IMR-90 (cell line): ENCODE data around the gene NOXRED1. TPM values are rescaled to one million over a fixed set of nuclear protein-coding genes. Genes with fewer than 3 reads are reported as not detected.

Source experiments
- ATAC-seq: fragments of 200-7000 bp; cut with Tn5 transposase; 2 replicates; pipeline ENCODE4 v1.9.1; 2020; ENCODE audit warnings: low read depth, mild to moderate bottlenecking, moderate library complexity
- BruUV-seq: library from RNA; stranded (reverse); fragments of 400-500 nt; replicated peaks from 2 replicates; lab custom pipeline; 2021; lab: Mats Ljungman, UMichigan
- CTCF ChIA-PET: fragments of 300-600 bp; formaldehyde crosslinking; extraction: SDS; loops from one replicate; lab custom pipeline; 2021; ENCODE audit warnings: antibody characterized with exemption; lab: Yijun Ruan, JAX
- POLR2A ChIA-PET: fragments of 300-600 bp; sonication (Branson Sonifier 250); formaldehyde crosslinking; loops from one replicate; lab custom pipeline; 2022; ENCODE audit warnings: antibody characterized with exemption; ENCODE audit not compliant: unreplicated experiment; lab: Charles Lee
- DNase-seq: peaks from one replicate; pipeline ENCODE4 v3.0.0; 2013
- H2AFZ ChIP-seq: replicated peaks from 2 replicates; pipeline ENCODE3; 2013; ENCODE audit warnings: low read length, mild to moderate bottlenecking; ENCODE audit not compliant: poor library complexity
- H2AK5ac ChIP-seq: 2 replicates; pipeline ENCODE4 v1.6.1; 2013; ENCODE audit warnings: low read depth, low read length, inconsistent platforms
- H2AK9ac ChIP-seq: replicated peaks from 2 replicates; pipeline ENCODE3; 2013; ENCODE audit warnings: mild to moderate bottlenecking, low read depth, low read length, moderate library complexity; ENCODE audit not compliant: poor library complexity
- H2BK120ac ChIP-seq: 2 replicates; pipeline ENCODE4 v1.6.1; 2013; ENCODE audit warnings: low read depth, low read length, inconsistent platforms
- H2BK15ac ChIP-seq: 3 replicates; pipeline ENCODE4 v1.6.1; 2013; ENCODE audit warnings: low read depth, low read length, inconsistent platforms
- H2BK20ac ChIP-seq: 2 replicates; pipeline ENCODE4 v1.6.1; 2013; ENCODE audit warnings: low read depth, mild to moderate bottlenecking, inconsistent platforms, low read length, moderate library complexity
- H2BK5ac ChIP-seq: 2 replicates; pipeline ENCODE4 v1.6.1; 2013; ENCODE audit warnings: mild to moderate bottlenecking, low read depth, low read length, inconsistent platforms; ENCODE audit not compliant: poor library complexity, severe bottlenecking
- H3K14ac ChIP-seq: replicated peaks from 2 replicates; pipeline ENCODE4 v1.6.1; 2013; ENCODE audit warnings: low read depth, low read length, inconsistent platforms
- H3K18ac ChIP-seq: 2 replicates; pipeline ENCODE4 v1.6.1; 2013; ENCODE audit warnings: low read depth, low read length, control low read depth
- H3K23ac ChIP-seq: 2 replicates; pipeline ENCODE4 v1.6.1; 2013; ENCODE audit warnings: low read depth, low read length, inconsistent platforms
- H3K27ac ChIP-seq: 2 replicates; pipeline ENCODE4 v1.5.1; 2013; ENCODE audit warnings: mild to moderate bottlenecking, control low read depth, low read length; ENCODE audit not compliant: insufficient read depth
- H3K27me3 ChIP-seq: 2 replicates; pipeline ENCODE4 v1.6.1; 2013; ENCODE audit warnings: low read length; ENCODE audit not compliant: control insufficient read depth, insufficient read depth
- H3K36me3 ChIP-seq: 2 replicates; pipeline ENCODE4 v1.6.1; 2013; ENCODE audit warnings: low read length, mixed read lengths; ENCODE audit not compliant: control insufficient read depth, insufficient read depth
- H3K4ac ChIP-seq: 2 replicates; pipeline ENCODE4 v1.6.1; 2013; ENCODE audit warnings: low read depth, low read length, inconsistent platforms
- H3K4me1 ChIP-seq: 2 replicates; pipeline ENCODE4 v1.6.1; 2013; ENCODE audit warnings: low read length, mixed read lengths; ENCODE audit not compliant: control insufficient read depth, insufficient read depth
- H3K4me2 ChIP-seq: 2 replicates; pipeline ENCODE4 v1.6.1; 2013; ENCODE audit warnings: low read depth, mild to moderate bottlenecking, control low read depth, low read length, moderate library complexity
- H3K4me3 ChIP-seq: 2 replicates; pipeline ENCODE4 v1.5.1; 2013; ENCODE audit warnings: low read depth, mild to moderate bottlenecking, control low read depth, low read length, moderate library complexity; ENCODE audit not compliant: insufficient read depth
- H3K56ac ChIP-seq: 2 replicates; pipeline ENCODE4 v1.6.1; 2013; ENCODE audit warnings: low read length, inconsistent platforms; ENCODE audit not compliant: insufficient read depth; ENCODE audit errors: extremely low read depth
- H3K79me1 ChIP-seq, 2 experiments: 2 replicates each; pipeline ENCODE4 v1.6.1; 2013; ENCODE audit warnings: low read length in 2 of 2, inconsistent platforms in 1 of 2, low read depth in 1 of 2
- H3K9ac ChIP-seq: 2 replicates; pipeline ENCODE4 v1.6.1; 2013; ENCODE audit warnings: low read depth, low read length, control low read depth
- H3K9me1 ChIP-seq: 2 replicates; pipeline ENCODE4 v1.6.1; 2013; ENCODE audit warnings: low read length, inconsistent platforms; ENCODE audit not compliant: insufficient read depth
- H3K9me3 ChIP-seq: 2 replicates; pipeline ENCODE4 v1.6.1; 2013; ENCODE audit warnings: low read length; ENCODE audit not compliant: control insufficient read depth, insufficient read depth
- H4K20me1 ChIP-seq: 2 replicates; pipeline ENCODE4 v1.6.1; 2013; ENCODE audit warnings: low read length, inconsistent platforms; ENCODE audit not compliant: insufficient read depth
- H4K5ac ChIP-seq: 2 replicates; pipeline ENCODE4 v1.6.1; 2013; ENCODE audit warnings: mild to moderate bottlenecking, low read depth, low read length, control low read depth
- H4K8ac ChIP-seq, 2 experiments: 2 replicates each; pipeline ENCODE4 v1.6.1; 2013; ENCODE audit warnings: low read depth in 2 of 2, low read length in 2 of 2, control low read depth in 1 of 2, inconsistent platforms in 1 of 2
- H4K91ac ChIP-seq: 2 replicates; pipeline ENCODE4 v1.6.1; 2013; ENCODE audit warnings: low read depth, low read length, inconsistent platforms; ENCODE audit not compliant: insufficient read depth
- CEBPB ChIP-seq: IDR thresholded peaks from 2 replicates; pipeline ENCODE4 v1.6.1; 2012; ENCODE audit warnings: low read depth, low read length, improper control_type of control experiment
- CHD1 ChIP-seq: IDR thresholded peaks from 2 replicates; pipeline ENCODE4 v1.6.1; 2012; ENCODE audit warnings: low read depth, low read length, improper control_type of control experiment
- FOS ChIP-seq: fragments of 150-350 bp; IDR thresholded peaks from 2 replicates; pipeline ENCODE4 v1.6.1; 2016; ENCODE audit warnings: low read depth, low read length
- MAFK ChIP-seq: IDR thresholded peaks from 2 replicates; pipeline ENCODE4 v1.6.1; 2012; ENCODE audit warnings: low read depth, low read length, improper control_type of control experiment
- MAZ ChIP-seq: IDR thresholded peaks from 2 replicates; pipeline ENCODE4 v1.6.1; 2012; ENCODE audit warnings: low read depth, mild to moderate bottlenecking, low read length, improper control_type of control experiment, moderate library complexity, borderline replicate concordance
- NFE2L2 ChIP-seq: fragments of 150-350 bp; IDR thresholded peaks from 2 replicates; pipeline ENCODE4 v1.6.1; 2016; ENCODE audit warnings: low read depth, mild to moderate bottlenecking, low read length
- POLR2A ChIP-seq: IDR thresholded peaks from 2 replicates; pipeline ENCODE4 v1.6.1; 2012; ENCODE audit warnings: mild to moderate bottlenecking, low read depth, low read length
- RAD21 ChIP-seq: IDR thresholded peaks from 2 replicates; pipeline ENCODE4 v1.6.1; 2012; ENCODE audit warnings: low read length, improper control_type of control experiment
- RCOR1 ChIP-seq: IDR thresholded peaks from 2 replicates; pipeline ENCODE4 v1.6.1; 2012; ENCODE audit warnings: mild to moderate bottlenecking, low read length, improper control_type of control experiment; ENCODE audit not compliant: insufficient replicate concordance
- RFX5 ChIP-seq: IDR thresholded peaks from 2 replicates; pipeline ENCODE4 v1.8.0; 2012; ENCODE audit warnings: low read depth, mild to moderate bottlenecking, low read length, moderate library complexity
- SMC3 ChIP-seq: fragments of 150-350 bp; IDR thresholded peaks from 2 replicates; pipeline ENCODE4 v1.6.1; 2016; ENCODE audit warnings: low read depth, mild to moderate bottlenecking, antibody characterized with exemption, low read length, moderate library complexity
- WGBS, 2 experiments: methylation state at CpG; one replicate each; pipeline versions ENCODE4 v1.1.5 to v1.1.7; 2013; ENCODE audit warnings: missing lambda C conversion rate in 2 of 2; ENCODE audit not compliant: insufficient read length in 1 of 2; ENCODE audit errors: extremely low coverage in 2 of 2; 5-methylcytosine and 5-hydroxymethylcytosine counted together
- dilution Hi-C: fragments of 300-500 bp; cut with HindIII; formaldehyde crosslinking; loops from one replicate; pipeline ENCODE4 v1.14.3; 2018; ENCODE audit warnings: low sequenced_read_pairs; ENCODE audit not compliant: unreplicated experiment
- in situ Hi-C: fragments of 300-500 bp; cut with MboI; formaldehyde crosslinking; loops from 3 replicates; pipeline ENCODE4 v1.14.3; 2019; ENCODE audit warnings: low sequenced_read_pairs, inconsistent platforms, mixed read lengths
- intact Hi-C: fragments of 100-400 bp; cut with micrococcal nuclease; formaldehyde crosslinking; loops from 2 replicates; pipeline ENCODE4 v1.10.0; 2022
- polyA plus RNA-seq, 3 experiments: library from polyadenylated mRNA; depleted of rRNA; stranded (reverse); fragments of >200 nt; gene quantifications; 2 replicates each; pipeline ENCODE4 v1.2.3, GENCODE V29; 2012; ENCODE audit warnings: low replicate concordance in 1 of 3
- total RNA-seq: library from RNA; depleted of rRNA; stranded (reverse); fragments of >200 nt; gene quantifications from 2 replicates; pipeline ENCODE4 v1.2.3, GENCODE V29; 2012
- TF ChIP-seq, protein P1 (sequence below): fragments of 150-350 bp; IDR thresholded peaks from 2 replicates; pipeline ENCODE4 v1.6.1; 2017; ENCODE audit warnings: mild to moderate bottlenecking, antibody characterized with exemption, low read length, low read depth
- TF ChIP-seq, protein P2 (sequence below): conservative IDR thresholded peaks from 2 replicates; pipeline ENCODE4 v1.5.1; 2012; ENCODE audit warnings: mild to moderate bottlenecking, low read depth, low read length, improper control_type of control experiment
- TF ChIP-seq, protein P3 (sequence below): fragments of 150-350 bp; IDR thresholded peaks from 2 replicates; pipeline ENCODE4 v1.6.1; 2016; ENCODE audit warnings: low read depth, mild to moderate bottlenecking, low read length, moderate library complexity, borderline replicate concordance

The NOXRED1 gene
- total and polyA plus RNA-seq, 2 of the 4 experiments (the other 2 are of a cell fraction): under 0.01 to 0.14 TPM

DNA sequence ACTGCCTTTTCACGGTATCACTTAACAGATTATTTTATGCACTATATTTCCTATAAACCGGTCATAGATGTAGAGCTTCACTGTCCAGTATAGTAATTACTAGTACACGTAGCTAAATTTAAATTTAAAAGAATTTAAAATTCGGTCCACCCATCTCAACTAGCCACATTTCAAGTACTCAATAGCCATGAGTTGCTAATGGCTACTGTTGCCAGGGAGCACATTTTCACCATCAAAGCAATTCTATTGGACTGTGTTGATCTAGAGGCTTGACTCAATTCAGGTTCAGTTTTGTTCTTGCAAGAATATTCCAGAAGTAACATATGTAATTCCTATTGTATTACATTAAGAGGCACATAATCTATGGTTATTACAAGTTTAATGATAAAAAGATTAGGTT, 66.4 kb downstream of the NOXRED1 start:
- no peak overlapping the region for H2BK5ac ChIP-seq
- ATAC-seq: no peak
- DNase-seq: no peak
- dilution Hi-C loops: no loop called here
- no peak overlapping the region for H3K23ac ChIP-seq
- no peak overlapping the region for H3K4me3 ChIP-seq
- no CpG with 5 or more reads among the region's 4 CpGs for WGBS, 2 experiments
- H3K79me1 ChIP-seq: no peaks in the 10 kb centered on the region; a peak in 1 of 4 replicates
- H2BK15ac ChIP-seq: no peak overlapping the region
- no peak overlapping the region for H3K56ac ChIP-seq
- no peak overlapping the region for H2AFZ ChIP-seq
- no peaks in the 10 kb centered on the region for H4K20me1 ChIP-seq
- H4K5ac ChIP-seq: no peak overlapping the region
- intact Hi-C loops: no loop called here
- no peak overlapping the region for H3K9ac ChIP-seq
- no peak overlapping the region for H2AK5ac ChIP-seq
- POLR2A ChIA-PET: interaction anchor here (0.9 kb wide), 1 partner anchor 20 kb away, joined by 3 read pairs; the partner anchor contains the start of genes SAMD15 and TMED8
- no peak overlapping the region for H3K14ac ChIP-seq
- H4K91ac ChIP-seq: no peak overlapping the region
- H4K8ac ChIP-seq: no peak overlapping the region
- no peak overlapping the region for H3K18ac ChIP-seq
- no peak overlapping the region for H3K4ac ChIP-seq
- H2AK9ac ChIP-seq: no peak overlapping the region
- no peaks in the 10 kb centered on the region; the same call in 1 of the 2 replicates for H3K4me1 ChIP-seq
- no TSS peak for BruUV-seq
- CTCF ChIA-PET: no interaction called here
- H3K36me3 ChIP-seq: no peaks in the 10 kb centered on the region
- no peaks in the 10 kb centered on the region for H3K9me1 ChIP-seq
- in situ Hi-C loops: no loop called here
- no peak overlapping the region for H3K4me2 ChIP-seq
- H3K9me3 ChIP-seq: no peaks in the 10 kb centered on the region
- no peak overlapping the region for H2BK120ac ChIP-seq
- H2BK20ac ChIP-seq: no peak overlapping the region
- H3K27me3 ChIP-seq: no peaks in the 10 kb centered on the region
- H3K27ac ChIP-seq: no peak overlapping the region
- TF ChIP-seq RAD21 (no peak), RCOR1 (no peak), FOS (no peak), CEBPB (no peak), NFE2L2 (no peak), RFX5 (no peak), MAZ (no peak), MAFK (no peak), CHD1 (no peak), SMC3 (no peak), POLR2A (no peak)
- TF ChIP-seq, protein P1, sequence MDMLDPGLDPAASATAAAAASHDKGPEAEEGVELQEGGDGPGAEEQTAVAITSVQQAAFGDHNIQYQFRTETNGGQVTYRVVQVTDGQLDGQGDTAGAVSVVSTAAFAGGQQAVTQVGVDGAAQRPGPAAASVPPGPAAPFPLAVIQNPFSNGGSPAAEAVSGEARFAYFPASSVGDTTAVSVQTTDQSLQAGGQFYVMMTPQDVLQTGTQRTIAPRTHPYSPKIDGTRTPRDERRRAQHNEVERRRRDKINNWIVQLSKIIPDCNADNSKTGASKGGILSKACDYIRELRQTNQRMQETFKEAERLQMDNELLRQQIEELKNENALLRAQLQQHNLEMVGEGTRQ: no peak
- TF ChIP-seq, protein P2, sequence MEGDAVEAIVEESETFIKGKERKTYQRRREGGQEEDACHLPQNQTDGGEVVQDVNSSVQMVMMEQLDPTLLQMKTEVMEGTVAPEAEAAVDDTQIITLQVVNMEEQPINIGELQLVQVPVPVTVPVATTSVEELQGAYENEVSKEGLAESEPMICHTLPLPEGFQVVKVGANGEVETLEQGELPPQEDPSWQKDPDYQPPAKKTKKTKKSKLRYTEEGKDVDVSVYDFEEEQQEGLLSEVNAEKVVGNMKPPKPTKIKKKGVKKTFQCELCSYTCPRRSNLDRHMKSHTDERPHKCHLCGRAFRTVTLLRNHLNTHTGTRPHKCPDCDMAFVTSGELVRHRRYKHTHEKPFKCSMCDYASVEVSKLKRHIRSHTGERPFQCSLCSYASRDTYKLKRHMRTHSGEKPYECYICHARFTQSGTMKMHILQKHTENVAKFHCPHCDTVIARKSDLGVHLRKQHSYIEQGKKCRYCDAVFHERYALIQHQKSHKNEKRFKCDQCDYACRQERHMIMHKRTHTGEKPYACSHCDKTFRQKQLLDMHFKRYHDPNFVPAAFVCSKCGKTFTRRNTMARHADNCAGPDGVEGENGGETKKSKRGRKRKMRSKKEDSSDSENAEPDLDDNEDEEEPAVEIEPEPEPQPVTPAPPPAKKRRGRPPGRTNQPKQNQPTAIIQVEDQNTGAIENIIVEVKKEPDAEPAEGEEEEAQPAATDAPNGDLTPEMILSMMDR: no peak
- TF ChIP-seq, protein P3, sequence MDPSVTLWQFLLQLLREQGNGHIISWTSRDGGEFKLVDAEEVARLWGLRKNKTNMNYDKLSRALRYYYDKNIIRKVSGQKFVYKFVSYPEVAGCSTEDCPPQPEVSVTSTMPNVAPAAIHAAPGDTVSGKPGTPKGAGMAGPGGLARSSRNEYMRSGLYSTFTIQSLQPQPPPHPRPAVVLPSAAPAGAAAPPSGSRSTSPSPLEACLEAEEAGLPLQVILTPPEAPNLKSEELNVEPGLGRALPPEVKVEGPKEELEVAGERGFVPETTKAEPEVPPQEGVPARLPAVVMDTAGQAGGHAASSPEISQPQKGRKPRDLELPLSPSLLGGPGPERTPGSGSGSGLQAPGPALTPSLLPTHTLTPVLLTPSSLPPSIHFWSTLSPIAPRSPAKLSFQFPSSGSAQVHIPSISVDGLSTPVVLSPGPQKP: no peak
